HG03039 (cell line): ENCODE measurements around the gene AKAP12.
"Not testable (repeated sequence)": the region's sequence is repeated elsewhere in the genome, so short reads cannot be mapped to it uniquely, and the experiment has no call there.

Source experiments
- ATAC-seq: cut with Tn5 transposase; IDR thresholded peaks from one replicate; pipeline ENCODE4 v1.9.1; 2021; ENCODE audit warnings: mild to moderate bottlenecking, moderate library complexity; ENCODE audit not compliant: unreplicated experiment

Gene AKAP12

GRCh38 chr6:151338651-151339200, 99.0 kb downstream of the AKAP12 start:
- ATAC-seq, result no peak

- ATAC-seq, result no peak
Observed at GRCh38 chr6:151339369-151339768, 99.6 kb downstream of the AKAP12 start.

GRCh38 chr6:151340219-151340978, 100.6 kb downstream of the AKAP12 start:
- ATAC-seq, result no peak

GRCh38 chr6:151341476-151342195, 101.9 kb downstream of the AKAP12 start:
- ATAC-seq, result no peak

GRCh38 chr6:151342750-151343149, 103.0 kb downstream of the AKAP12 start:
- not testable (repeated sequence) for ATAC-seq

- no peak for ATAC-seq
Observed at GRCh38 chr6:151349651-151350270, 110.0 kb downstream of the AKAP12 start.

- ATAC-seq, result no peak
Observed at GRCh38 chr6:151350442-151351145, 110.8 kb downstream of the AKAP12 start.

GRCh38 chr6:151351146-151351700, 111.5 kb downstream of the AKAP12 start:
- no peak for ATAC-seq

GRCh38 chr6:151351731-151352130, 112.0 kb downstream of the AKAP12 start:
- ATAC-seq, result no peak

GRCh38 chr6:151352410-151353396, 112.9 kb downstream of the AKAP12 start:
- no peak for ATAC-seq

GRCh38 chr6:151353795-151354194, 114.0 kb downstream of the AKAP12 start:
- no peak for ATAC-seq

- ATAC-seq, result not testable (repeated sequence)
Observed at GRCh38 chr6:151356983-151357382, 117.2 kb downstream of the AKAP12 start.

- ATAC-seq, result no peak
Observed at GRCh38 chr6:151357758-151358436, 118.1 kb downstream of the AKAP12 start.

- no peak for ATAC-seq
Observed at GRCh38 chr6:151358475-151358874, 118.7 kb downstream of the AKAP12 start.

GRCh38 chr6:151359486-151359885, 119.7 kb downstream of the AKAP12 start:
- no peak for ATAC-seq

- no peak for ATAC-seq
Observed at GRCh38 chr6:151365233-151365632, 125.5 kb downstream of the AKAP12 start.

- no peak for ATAC-seq
Observed at GRCh38 chr6:151370509-151371078, 130.8 kb downstream of the AKAP12 start.

GRCh38 chr6:151372164-151372563, 132.4 kb downstream of the AKAP12 start:
- no peak for ATAC-seq
